ENCODE data around the gene SAPCD2.

Gene SAPCD2

GRCh38 chr9:137073992-137074399, 3.6 kb upstream of the SAPCD2 start:
- POLR2A ChIA-PET, result no interaction called here
- DNase-seq (ENCODE audit: low read depth, low spot score), result no peak
- no peak overlapping the region for H3K4me3 ChIP-seq (ENCODE audit: low read depth, low read length)
- CTCF ChIA-PET, result interaction anchor here (17.0 to 19.1 kb wide), 2 partner anchors 6 to 23 kb away, joined by 208 to 364 read pairs; partner anchors contain the start of genes ENTPD2, NPDC1 and SAPCD2
- no peak for TF ChIP-seq CTCF (IDR thresholded peaks at IDR 0.05; ENCODE audit: insufficient read depth, low read length, missing control alignments)

GRCh38 chr9:137071282-137071681, 925 bp upstream of the SAPCD2 start:
- POLR2A ChIA-PET, result interaction anchor here (0.9 kb wide), 1 partner anchor 16 kb away, joined by 3 read pairs; the partner anchor contains the start of gene MAN1B1
- DNase-seq (ENCODE audit: low read depth, low spot score), result no peak
- H3K4me3 ChIP-seq (ENCODE audit: low read depth, low read length), result no peak overlapping the region; the same call in 1 of the 2 replicates
- TF ChIP-seq CTCF (IDR thresholded peaks at IDR 0.05; ENCODE audit: insufficient read depth, low read length, missing control alignments), result no peak
- CTCF ChIA-PET, result interaction anchor here (0.8 to 21.0 kb wide), 8 partner anchors 11 to 284 kb away, joined by 3 to 364 read pairs (median 32); partner anchors contain the start of genes ABCA2, ENTPD2, FUT7 and MAN1B1

- peak overlapping the region; percentile 53 for H3K4me3 ChIP-seq (ENCODE audit: low read depth, low read length)
- no peak for TF ChIP-seq CTCF (IDR thresholded peaks at IDR 0.05; ENCODE audit: insufficient read depth, low read length, missing control alignments)
- DNase-seq (ENCODE audit: low read depth, low spot score), result no peak
- CTCF ChIA-PET, result interaction anchor here (0.8 to 21.0 kb wide), 9 partner anchors 12 to 284 kb away, joined by 3 to 364 read pairs (median 12); partner anchors contain the start of genes ABCA2, ENTPD2, FUT7 and MAN1B1
- POLR2A ChIA-PET, result interaction anchor here (0.9 to 1.2 kb wide), 2 partner anchors 16 to 42 kb away, joined by 3 to 4 read pairs; partner anchors contain the start of gene MAN1B1
Measured at GRCh38 chr9:137070906-137071275, 534 bp upstream of the SAPCD2 start.

- ChIA-PET CTCF (interaction anchor here (0.8 to 21.0 kb wide), 13 partner anchors 10 to 308 kb away, joined by 3 to 364 read pairs (median 11); partner anchors contain the start of genes ABCA2, ENTPD2, FUT7 and MAN1B1), POLR2A (interaction anchor here (0.8 to 1.5 kb wide), 3 partner anchors 14 to 40 kb away, joined by 3 to 4 read pairs (median 3); no protein-coding TSS in a partner anchor)
- no peak for TF ChIP-seq CTCF (IDR thresholded peaks at IDR 0.05; ENCODE audit: insufficient read depth, low read length, missing control alignments)
- DNase-seq (ENCODE audit: low read depth, low spot score), result no peak
- peak overlapping the region; percentile 40 for H3K4me3 ChIP-seq (ENCODE audit: low read depth, low read length)
Measured at GRCh38 chr9:137069508-137070091, 757 bp downstream of the SAPCD2 start.

GRCh38 chr9:137068539-137069507, 1.5 kb downstream of the SAPCD2 start:
- ChIA-PET POLR2A (interaction anchor here (1.1 to 1.5 kb wide), 2 partner anchors 8 to 14 kb away, joined by 3 read pairs; no protein-coding TSS in a partner anchor), CTCF (interaction anchor here (0.8 to 21.0 kb wide), 14 partner anchors 10 to 307 kb away, joined by 3 to 364 read pairs (median 6); partner anchors contain the start of genes ABCA2, ENTPD2, FUT7 and MAN1B1)
- DNase-seq (ENCODE audit: low read depth, low spot score), result no peak
- H3K4me3 ChIP-seq (ENCODE audit: low read depth, low read length), result peak overlapping the region; percentile 40
- no peak for TF ChIP-seq CTCF (IDR thresholded peaks at IDR 0.05; ENCODE audit: insufficient read depth, low read length, missing control alignments)

Measured in AG04449 (cell line).